Measurements from ENCODE around the gene PJA2. TPM values are rescaled to one million over a fixed set of nuclear protein-coding genes. Genes with fewer than 3 reads are reported as not detected.
A peak's percentile ranks its signal among the peaks of the same experiment; 100 is the strongest.

Gene PJA2
- total and polyA plus RNA-seq, 11 donors = 19.0 to 108 (median 85.3) TPM

- no peaks in the 10 kb centered on the region for H3K27me3 ChIP-seq
- H3K4me1 ChIP-seq = peaks cover 0 to 22% (median 0%) of the 10 kb centered on the region in 12 donors
- H3K4me3 ChIP-seq = no peak overlapping the region
- H3K27ac ChIP-seq = no peak overlapping the region
- TF ChIP-seq POLR2A (IDR thresholded peaks at IDR 0.05) (no peak), CTCF (IDR thresholded peaks at IDR 0.05) (no peak)
- intact Hi-C loops (cut with DNase I) = no loop called here
- ATAC-seq (no peak), DNase-seq (no peak)
- H3K36me3 ChIP-seq = peaks cover 3 to 79% (median 72%) of the 10 kb centered on the region in 9 donors
- peaks cover 0 to 15% (median 6%) of the 10 kb centered on the region in 12 donors for H3K9me3 ChIP-seq
Measured at GRCh38 chr5:109365653-109366052, 44.1 kb downstream of the PJA2 start.

GRCh38 chr5:109364977-109365376 is 44.8 kb downstream of the PJA2 start:
- no peak for TF ChIP-seq POLR2A (IDR thresholded peaks at IDR 0.05)
- TF ChIP-seq CTCF (IDR thresholded peaks at IDR 0.05) = no peak
- intact Hi-C loops (cut with DNase I) = no loop called here
- 96 to 97% (median 97%) methylated on average over 3 of the region's 3 CpGs for WGBS, 4 donors
- Histone ChIP-seq H3K36me3 (peaks cover 3 to 83% (median 78%) of the 10 kb centered on the region in 9 donors), H3K9me3 (peaks cover 0 to 15% (median 6%) of the 10 kb centered on the region in 12 donors), H3K27ac (no peak overlapping the region), H3K4me3 (no peak overlapping the region), H3K4me1 (peaks cover 0 to 22% (median 0%) of the 10 kb centered on the region in 12 donors), H3K27me3 (no peaks in the 10 kb centered on the region)
- ATAC-seq (no peak), DNase-seq (no peak)

GRCh38 chr5:109359642-109360041 is 50.1 kb downstream of the PJA2 start:
- no peak for DNase-seq
- ATAC-seq = no peak
- Histone ChIP-seq H3K4me3 (no peak overlapping the region), H3K4me1 (peaks cover 0 to 15% (median 0%) of the 10 kb centered on the region in 12 donors), H3K27ac (no peak overlapping the region), H3K36me3 (peaks cover 0 to 83% (median 56%) of the 10 kb centered on the region in 9 donors), H3K27me3 (no peaks in the 10 kb centered on the region), H3K9me3 (no peaks in the 10 kb centered on the region)
- intact Hi-C loops (cut with DNase I) = no loop called here
- TF ChIP-seq POLR2A (IDR thresholded peaks at IDR 0.05) (no peak), CTCF (IDR thresholded peaks at IDR 0.05) (no peak)
- WGBS, 4 donors = 76 to 87% (median 80%) methylated on average over 3 of the region's 3 CpGs

GRCh38 chr5:109357807-109358206 is 52.0 kb downstream of the PJA2 start:
- no peak for ATAC-seq
- WGBS, 4 donors = 84 to 92% (median 89%) methylated on average over 2 of the region's 2 CpGs
- no peak overlapping the region for H3K4me3 ChIP-seq
- no peaks in the 10 kb centered on the region for H3K9me3 ChIP-seq
- intact Hi-C loops (cut with DNase I) = no loop called here
- peaks cover 0 to 78% (median 50%) of the 10 kb centered on the region in 9 donors for H3K36me3 ChIP-seq
- no peak overlapping the region for H3K27ac ChIP-seq
- H3K4me1 ChIP-seq = peaks cover 0 to 7% (median 0%) of the 10 kb centered on the region in 12 donors
- no peaks in the 10 kb centered on the region for H3K27me3 ChIP-seq
- no peak for TF ChIP-seq CTCF (IDR thresholded peaks at IDR 0.05)
- no peak for TF ChIP-seq POLR2A (IDR thresholded peaks at IDR 0.05)
- DNase-seq = peak in 1 of 5 donors; percentile 23

Data from heart left ventricle (tissue), 16 donors.